ENCODE results near the gene UBASH3A. TPM values are rescaled to one million over a fixed set of nuclear protein-coding genes. Genes with fewer than 3 reads are reported as not detected.

UBASH3A gene
- total RNA-seq, 5 donors from 2014 or later (not counting 1 experiment from before 2014, with no cell fraction given) = 59.1 to 98.8 (median 80.5) TPM

GRCh38 chr21:42486072-42486471 lies 82.4 kb downstream of the UBASH3A start:
- Histone ChIP-seq H3K36me3 (ENCODE audit: control insufficient read depth in 2 of 2, extremely low read depth in 1 of 2, insufficient read depth in 1 of 2, low read length in 1 of 2) (no peaks in the 10 kb centered on the region), H3K27me3 (replicated peaks in 1 of 2; ENCODE audit: control insufficient read depth in 2 of 2, extremely low read depth in 1 of 2, insufficient read depth in 2 of 2, low read length in 1 of 2) (peaks cover 0 to 23% of the 10 kb centered on the region in 2 experiments), H3K9me3 (no peaks in the 10 kb centered on the region), H3K4me1 (ENCODE audit: control insufficient read depth in 1 of 2, extremely low read depth in 1 of 2, insufficient read depth in 2 of 2, low read length in 2 of 2) (no peaks in the 10 kb centered on the region), H3K27ac (ENCODE audit: low read length) (no peak overlapping the region), H3K4me3 (ENCODE audit: control insufficient read depth in 1 of 2, extremely low read depth in 1 of 2, low read length in 1 of 2) (no peak overlapping the region)
- no peak for DNase-seq
- ChIA-PET CTCF (no interaction called here), POLR2A (no interaction called here)
- peaks cover 3% of the 10 kb centered on the region for H3K36me3 Mint-ChIP-seq
- H3K27me3 Mint-ChIP-seq = peaks cover 9 to 14% of the 10 kb centered on the region in 2 donors
- no peak for ATAC-seq (replicated peaks in 1 of 4)
- H3K27ac Mint-ChIP-seq = no peak overlapping the region
- no peaks in the 10 kb centered on the region for H3K4me1 Mint-ChIP-seq
- 77% methylated on average over 4 of the region's 6 CpGs for WGBS (ENCODE audit: insufficient coverage)
- no peaks in the 10 kb centered on the region for H3K9me3 Mint-ChIP-seq
- no peak overlapping the region for H3K4me3 Mint-ChIP-seq

GRCh38 chr21:42486531-42486930 lies 82.8 kb downstream of the UBASH3A start:
- H3K27ac Mint-ChIP-seq = no peak overlapping the region
- H3K4me3 Mint-ChIP-seq = no peak overlapping the region
- Histone ChIP-seq H3K9me3 (no peaks in the 10 kb centered on the region), H3K27me3 (replicated peaks in 1 of 2; ENCODE audit: control insufficient read depth in 2 of 2, extremely low read depth in 1 of 2, insufficient read depth in 2 of 2, low read length in 1 of 2) (peaks cover 0 to 23% of the 10 kb centered on the region in 2 experiments), H3K27ac (ENCODE audit: low read length) (no peak overlapping the region), H3K36me3 (ENCODE audit: control insufficient read depth in 2 of 2, extremely low read depth in 1 of 2, insufficient read depth in 1 of 2, low read length in 1 of 2) (no peaks in the 10 kb centered on the region), H3K4me1 (ENCODE audit: control insufficient read depth in 1 of 2, extremely low read depth in 1 of 2, insufficient read depth in 2 of 2, low read length in 2 of 2) (no peaks in the 10 kb centered on the region), H3K4me3 (ENCODE audit: control insufficient read depth in 1 of 2, extremely low read depth in 1 of 2, low read length in 1 of 2) (no peak overlapping the region)
- 40% methylated on average over 2 of the region's 5 CpGs for WGBS (ENCODE audit: insufficient coverage)
- H3K4me1 Mint-ChIP-seq = no peaks in the 10 kb centered on the region
- DNase-seq (no peak), ATAC-seq (replicated peaks in 1 of 4) (no peak)
- no peaks in the 10 kb centered on the region for H3K9me3 Mint-ChIP-seq
- ChIA-PET CTCF (no interaction called here), POLR2A (no interaction called here)
- peaks cover 3% of the 10 kb centered on the region for H3K36me3 Mint-ChIP-seq
- peaks cover 9 to 14% of the 10 kb centered on the region in 2 donors for H3K27me3 Mint-ChIP-seq

DNA sequence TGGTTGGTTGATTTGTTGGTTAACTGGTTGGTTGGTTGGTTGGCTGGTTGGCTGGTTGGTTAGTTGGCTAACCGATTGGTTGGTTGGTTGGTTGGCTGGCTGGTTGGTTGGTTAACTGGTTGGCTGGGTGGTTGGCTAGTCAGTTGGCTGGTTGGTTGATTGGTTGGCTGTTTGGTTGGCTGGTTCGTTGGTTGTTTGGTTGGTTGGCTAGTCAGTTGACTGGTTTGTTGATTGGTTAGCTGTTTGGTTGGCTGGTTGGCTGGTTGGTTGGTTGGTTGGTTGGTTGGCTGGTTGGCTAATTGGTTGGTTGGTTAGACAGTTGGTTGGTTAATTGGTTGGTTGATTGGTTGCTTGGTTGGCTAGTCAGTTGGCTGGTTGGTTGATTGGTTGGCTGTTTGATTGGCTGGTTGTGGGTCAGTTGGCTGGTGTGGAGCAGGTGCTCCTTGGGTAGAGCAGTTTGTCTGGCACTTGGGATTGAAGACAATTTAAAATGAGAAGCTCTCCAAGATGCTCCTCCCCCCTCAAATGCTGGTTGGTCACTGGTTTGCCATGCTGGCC lies 85.4 kb downstream of the UBASH3A start:
- H3K4me1 Mint-ChIP-seq = peaks cover 1 to 11% (median 3%) of the 10 kb centered on the region in 3 donors
- 35% methylated on average over 2 of the region's 2 CpGs for WGBS (ENCODE audit: insufficient coverage)
- POLR2A ChIA-PET = no interaction called here

GRCh38 chr21:42489991-42490390 lies 86.3 kb downstream of the UBASH3A start:
- Mint-ChIP-seq H3K27ac (no peak overlapping the region), H3K9me3 (no peaks in the 10 kb centered on the region), H3K27me3 (peaks cover 9 to 18% of the 10 kb centered on the region in 2 donors), H3K4me1 (peaks cover 1 to 11% (median 3%) of the 10 kb centered on the region in 3 donors), H3K36me3 (peaks cover 3% of the 10 kb centered on the region), H3K4me3 (no peak overlapping the region)
- H3K9me3 ChIP-seq = no peaks in the 10 kb centered on the region
- DNase-seq (no peak), ATAC-seq (replicated peaks in 1 of 4) (no peak)
- H3K27me3 ChIP-seq (replicated peaks in 1 of 2; ENCODE audit: control insufficient read depth in 2 of 2, extremely low read depth in 1 of 2, insufficient read depth in 2 of 2, low read length in 1 of 2) = peaks cover 0 to 24% of the 10 kb centered on the region in 2 experiments
- CTCF ChIA-PET = no interaction called here
- H3K27ac ChIP-seq (ENCODE audit: low read length) = no peak overlapping the region
- H3K4me3 ChIP-seq (ENCODE audit: control insufficient read depth in 1 of 2, extremely low read depth in 1 of 2, low read length in 1 of 2) = no peak overlapping the region
- no peaks in the 10 kb centered on the region for H3K36me3 ChIP-seq (ENCODE audit: control insufficient read depth in 2 of 2, extremely low read depth in 1 of 2, insufficient read depth in 1 of 2, low read length in 1 of 2)
- H3K4me1 ChIP-seq (ENCODE audit: control insufficient read depth in 1 of 2, extremely low read depth in 1 of 2, insufficient read depth in 2 of 2, low read length in 2 of 2) = peaks cover 0 to 4% of the 10 kb centered on the region in 2 experiments
- WGBS (ENCODE audit: insufficient coverage) = 51% methylated on average over 3 of the region's 4 CpGs
- POLR2A ChIA-PET = no interaction called here

More for the DNA sequence above, 85.4 kb downstream of the UBASH3A start:
- no peak overlapping the region for H3K4me3 ChIP-seq (ENCODE audit: control insufficient read depth in 1 of 2, extremely low read depth in 1 of 2, low read length in 1 of 2)
- H3K27ac ChIP-seq (ENCODE audit: low read length) = no peak overlapping the region
- DNase-seq = no peak
- Mint-ChIP-seq H3K27me3 (peaks cover 9 to 18% of the 10 kb centered on the region in 2 donors), H3K9me3 (no peaks in the 10 kb centered on the region), H3K4me3 (no peak overlapping the region), H3K27ac (no peak overlapping the region), H3K36me3 (peaks cover 3% of the 10 kb centered on the region)
- no peak for ATAC-seq (replicated peaks in 1 of 4)
- peaks cover 0 to 23% of the 10 kb centered on the region in 2 experiments for H3K27me3 ChIP-seq (replicated peaks in 1 of 2; ENCODE audit: control insufficient read depth in 2 of 2, extremely low read depth in 1 of 2, insufficient read depth in 2 of 2, low read length in 1 of 2)
- CTCF ChIA-PET = no interaction called here
- peaks cover 0 to 4% of the 10 kb centered on the region in 2 experiments for H3K4me1 ChIP-seq (ENCODE audit: control insufficient read depth in 1 of 2, extremely low read depth in 1 of 2, insufficient read depth in 2 of 2, low read length in 2 of 2)
- no peaks in the 10 kb centered on the region for H3K36me3 ChIP-seq (ENCODE audit: control insufficient read depth in 2 of 2, extremely low read depth in 1 of 2, insufficient read depth in 1 of 2, low read length in 1 of 2)
- no peaks in the 10 kb centered on the region for H3K9me3 ChIP-seq

GRCh38 chr21:42490720-42491119 lies 87.0 kb downstream of the UBASH3A start:
- peaks cover 9 to 18% of the 10 kb centered on the region in 2 donors for H3K27me3 Mint-ChIP-seq
- DNase-seq (no peak), ATAC-seq (replicated peaks in 1 of 4) (no peak)
- peaks cover 3% of the 10 kb centered on the region for H3K36me3 Mint-ChIP-seq
- no peak overlapping the region for H3K27ac Mint-ChIP-seq
- H3K27me3 ChIP-seq (replicated peaks in 1 of 2; ENCODE audit: control insufficient read depth in 2 of 2, extremely low read depth in 1 of 2, insufficient read depth in 2 of 2, low read length in 1 of 2) = peaks cover 0 to 24% of the 10 kb centered on the region in 2 experiments
- ChIA-PET CTCF (interaction anchor here in 1 of 2 donors (0.5 kb wide), 1 partner anchor 21 kb away, joined by 3 read pairs; no protein-coding TSS in a partner anchor), POLR2A (no interaction called here)
- H3K4me1 Mint-ChIP-seq = peaks cover 5 to 12% (median 7%) of the 10 kb centered on the region in 3 donors
- no peaks in the 10 kb centered on the region for H3K36me3 ChIP-seq (ENCODE audit: control insufficient read depth in 2 of 2, extremely low read depth in 1 of 2, insufficient read depth in 1 of 2, low read length in 1 of 2)
- H3K9me3 ChIP-seq = no peaks in the 10 kb centered on the region
- H3K4me3 ChIP-seq (ENCODE audit: control insufficient read depth in 1 of 2, extremely low read depth in 1 of 2, low read length in 1 of 2) = no peak overlapping the region
- peaks cover 6 to 7% of the 10 kb centered on the region in 2 experiments for H3K4me1 ChIP-seq (ENCODE audit: control insufficient read depth in 1 of 2, extremely low read depth in 1 of 2, insufficient read depth in 2 of 2, low read length in 2 of 2)
- H3K27ac ChIP-seq (ENCODE audit: low read length) = no peak overlapping the region
- no peak overlapping the region for H3K4me3 Mint-ChIP-seq
- no peaks in the 10 kb centered on the region for H3K9me3 Mint-ChIP-seq

DNA sequence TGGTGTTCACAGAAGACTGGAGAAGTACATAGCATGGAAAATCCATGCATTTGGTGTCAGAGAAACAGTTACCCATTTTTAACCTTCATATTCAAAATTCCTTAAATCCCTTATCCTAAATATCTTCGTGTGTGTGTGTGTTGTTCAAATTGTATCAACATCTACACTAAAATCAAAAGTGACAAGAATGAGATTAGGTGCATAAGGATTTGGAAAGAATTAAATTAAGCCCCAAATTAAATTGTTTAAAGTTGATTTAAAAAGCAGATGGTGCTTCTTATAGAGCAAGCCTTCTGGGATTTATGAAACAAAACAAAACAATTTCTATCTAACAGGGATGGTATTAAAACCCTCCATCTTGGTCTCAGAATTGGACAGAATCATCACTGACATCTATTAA lies 87.6 kb downstream of the UBASH3A start:
- Mint-ChIP-seq H3K4me1 (peaks cover 9 to 18% (median 11%) of the 10 kb centered on the region in 3 donors), H3K36me3 (peaks cover 3% of the 10 kb centered on the region), H3K9me3 (no peaks in the 10 kb centered on the region), H3K27ac (no peak overlapping the region), H3K4me3 (no peak overlapping the region), H3K27me3 (peaks cover 9 to 15% of the 10 kb centered on the region in 2 donors)
- Histone ChIP-seq H3K4me3 (ENCODE audit: control insufficient read depth in 1 of 2, extremely low read depth in 1 of 2, low read length in 1 of 2) (no peak overlapping the region), H3K4me1 (ENCODE audit: control insufficient read depth in 1 of 2, extremely low read depth in 1 of 2, insufficient read depth in 2 of 2, low read length in 2 of 2) (peaks cover 9% of the 10 kb centered on the region in 2 experiments), H3K27ac (ENCODE audit: low read length) (no peak overlapping the region), H3K9me3 (no peaks in the 10 kb centered on the region), H3K27me3 (replicated peaks in 1 of 2; ENCODE audit: control insufficient read depth in 2 of 2, extremely low read depth in 1 of 2, insufficient read depth in 2 of 2, low read length in 1 of 2) (peaks cover 0 to 23% of the 10 kb centered on the region in 2 experiments), H3K36me3 (ENCODE audit: control insufficient read depth in 2 of 2, extremely low read depth in 1 of 2, insufficient read depth in 1 of 2, low read length in 1 of 2) (no peaks in the 10 kb centered on the region)
- DNase-seq (no peak), ATAC-seq (replicated peaks in 1 of 4) (no peak)
- WGBS (ENCODE audit: insufficient coverage) = no CpG with 5 or more reads among the region's 1 CpG
- POLR2A ChIA-PET = no interaction called here
- CTCF ChIA-PET = no interaction called here

Data from T-cell (primary cell).